SK-N-SH (cell line): ENCODE measurements around the gene THADA. TPM values are rescaled to one million over a fixed set of nuclear protein-coding genes. Genes with fewer than 3 reads are reported as not detected.
"Not testable (repeated sequence)": the region's sequence is repeated elsewhere in the genome, so short reads cannot be mapped to it uniquely, and the experiment has no call there.

Source experiments
- CTCF ChIA-PET: fragments of 300-600, 350-600 bp; formaldehyde crosslinking; extraction: SDS; loops from one replicate; lab custom pipeline; 2021; lab: Yijun Ruan, JAX
- POLR2A ChIA-PET: fragments of 350-600 bp; sonication (Branson Sonifier 250); formaldehyde crosslinking; extraction: SDS; loops from one replicate; lab custom pipeline; 2020; ENCODE audit warnings: antibody characterized with exemption, inconsistent platforms; lab: Yijun Ruan, JAX
- DNase-seq: peaks from one replicate; pipeline ENCODE4 v3.0.0; 2012
- H2AFZ ChIP-seq: fragments of 200-600 bp; sonication (generic); 2 replicates; pipeline ENCODE4 v1.8.1; 2016; ENCODE audit warnings: antibody characterized with exemption, mild to moderate bottlenecking, low read depth
- H3F3A ChIP-seq: fragments of 200-600 bp; sonication (generic); replicated peaks from 2 replicates; pipeline ENCODE3; 2016; ENCODE audit warnings: antibody characterized with exemption, mild to moderate bottlenecking; ENCODE audit not compliant: insufficient read depth
- H3K27ac ChIP-seq, 2 experiments: fragments of 200-500 bp in 1 of 2; fragments of 200-600 bp in 1 of 2; sonication (Bioruptor generic) in 1 of 2; sonication (generic), shearing (Covaris generic) in 1 of 2; 2 replicates each; pipeline versions ENCODE4 v1.5.1 to v1.6.1; 2014 to 2016; ENCODE audit warnings: low read depth in 2 of 2, inconsistent platforms in 1 of 2, low read length in 1 of 2, mild to moderate bottlenecking in 1 of 2, mixed read lengths in 1 of 2
- H3K27me3 ChIP-seq: fragments of 200-600 bp; sonication (generic), shearing (Covaris generic); 2 replicates; pipeline ENCODE4 v1.6.1; 2016; ENCODE audit warnings: mixed run types; ENCODE audit not compliant: insufficient read depth
- H3K36me3 ChIP-seq, 2 experiments: fragments of 200-500 bp in 1 of 2; fragments of 200-600 bp in 1 of 2; sonication (Bioruptor generic) in 1 of 2; sonication (generic) in 1 of 2; replicated peaks in 1 of 2; 2 replicates each; pipeline versions ENCODE3 to v1.5.1; 2014 to 2016; ENCODE audit warnings: low read length in 1 of 2, mild to moderate bottlenecking in 1 of 2; ENCODE audit not compliant: insufficient read depth in 2 of 2, control insufficient read depth in 1 of 2
- H3K4me1 ChIP-seq, 2 experiments: fragments of 200-500 bp in 1 of 2; fragments of 200-600 bp in 1 of 2; sonication (Bioruptor generic) in 1 of 2; sonication (generic), shearing (Covaris generic) in 1 of 2; 2 replicates each; pipeline versions ENCODE4 v1.5.1 to v1.6.1; 2014 to 2016; ENCODE audit warnings: low read depth in 1 of 2, low read length in 1 of 2, mixed run types in 1 of 2; ENCODE audit not compliant: insufficient read depth in 2 of 2, control insufficient read depth in 1 of 2
- H3K4me2 ChIP-seq: fragments of 200-600 bp; sonication (generic), shearing (Covaris generic); 2 replicates; pipeline ENCODE4 v1.6.1; 2017; ENCODE audit warnings: mixed run types
- H3K4me3 ChIP-seq, 2 experiments: fragments of 200-500 bp in 1 of 2; fragments of 200-600 bp in 1 of 2; sonication (Bioruptor generic) in 1 of 2; sonication (generic), shearing (Covaris generic) in 1 of 2; 2 replicates each; pipeline versions ENCODE4 v1.5.1 to v1.8.1; 2014 to 2016; ENCODE audit warnings: low read depth in 2 of 2, inconsistent platforms in 1 of 2, low read length in 1 of 2, mild to moderate bottlenecking in 1 of 2, mixed read lengths in 1 of 2, moderate library complexity in 1 of 2
- H3K79me2 ChIP-seq: fragments of 200-600 bp; sonication (generic); 2 replicates; pipeline ENCODE4 v1.8.1; 2017; ENCODE audit warnings: mild to moderate bottlenecking; ENCODE audit not compliant: insufficient read depth
- H3K9ac ChIP-seq: fragments of 200-600 bp; sonication (generic); 2 replicates; pipeline ENCODE4 v1.6.1; 2017; ENCODE audit warnings: mixed run types
- H3K9me2 ChIP-seq: fragments of 200-600 bp; sonication (generic); 2 replicates; pipeline ENCODE4 v1.6.1; 2017; ENCODE audit warnings: mixed run types
- H3K9me3 ChIP-seq: fragments of 200-600 bp; sonication (generic); 2 replicates; pipeline ENCODE4 v1.6.1; 2017; ENCODE audit warnings: mixed run types, mild to moderate bottlenecking, moderate library complexity
- H4K20me1 ChIP-seq: fragments of 200-600 bp; sonication (generic); 2 replicates; pipeline ENCODE4 v1.6.1; 2017; ENCODE audit warnings: mild to moderate bottlenecking, mixed run types; ENCODE audit not compliant: insufficient read depth
- CHD2 ChIP-seq: fragments of 150-350 bp; IDR thresholded peaks from 2 replicates; pipeline ENCODE4 v1.6.1; 2018; ENCODE audit warnings: low read length; ENCODE audit not compliant: partially characterized antibody
- ELF1 ChIP-seq: IDR thresholded peaks from 2 replicates; pipeline ENCODE4 v1.4.0; 2012
- EP300 ChIP-seq, 2 experiments: IDR thresholded peaks; 2 replicates each; pipeline versions ENCODE4 v1.4.0 to v1.6.1; 2012; ENCODE audit warnings: borderline replicate concordance in 1 of 2, low read depth in 1 of 2, low read length in 1 of 2
- GABPA ChIP-seq: IDR thresholded peaks from 2 replicates; pipeline ENCODE4 v1.4.0; 2012; ENCODE audit warnings: low read depth, mild to moderate bottlenecking
- JUND ChIP-seq: IDR thresholded peaks from 2 replicates; pipeline ENCODE4 v1.4.0; 2012
- NRF1 ChIP-seq: IDR thresholded peaks from 2 replicates; pipeline ENCODE4 v1.6.1; 2012; ENCODE audit warnings: low read depth, mild to moderate bottlenecking, low read length
- POLR2AphosphoS5 ChIP-seq: IDR thresholded peaks from 2 replicates; pipeline ENCODE4 v1.6.1; 2012; ENCODE audit warnings: low read depth, low read length
- RCOR1 ChIP-seq: fragments of 150-350 bp; IDR thresholded peaks from 2 replicates; pipeline ENCODE4 v1.6.1; 2017; ENCODE audit warnings: antibody characterized with exemption, low read length
- RFX5 ChIP-seq: IDR thresholded peaks from 2 replicates; pipeline ENCODE4 v1.6.1; 2012; ENCODE audit warnings: mild to moderate bottlenecking, improper control_type of control experiment, low read length
- RXRA ChIP-seq: IDR thresholded peaks from 2 replicates; pipeline ENCODE4 v1.4.0; 2012; ENCODE audit warnings: low read depth, mild to moderate bottlenecking, borderline replicate concordance
- SMC3 ChIP-seq: IDR thresholded peaks from 2 replicates; pipeline ENCODE4 v1.6.1; 2012; ENCODE audit warnings: low read depth, low read length, improper control_type of control experiment
- YY1 ChIP-seq: IDR thresholded peaks from 2 replicates; pipeline ENCODE4 v1.4.0; 2012; ENCODE audit warnings: low read depth, mild to moderate bottlenecking
- WGBS: methylation state at CpG from one replicate; pipeline ENCODE4 v1.1.6; 2017; ENCODE audit warnings: low lambda C conversion rate; 5-methylcytosine and 5-hydroxymethylcytosine counted together
- polyA plus RNA-seq, 3 experiments: library from polyadenylated mRNA; depleted of rRNA; stranded (reverse); fragments of >200 nt; gene quantifications; 2 replicates each; pipeline ENCODE4 v1.2.3, GENCODE V29; 2012
- TF ChIP-seq, protein P1 (sequence below): fragments of 200-600 bp; sonication (generic); IDR thresholded peaks from 2 replicates; pipeline ENCODE4 v1.6.1; 2017; ENCODE audit warnings: antibody characterized with exemption, mild to moderate bottlenecking, moderate library complexity
- TF ChIP-seq, protein P2 (sequence below): IDR thresholded peaks from 2 replicates; pipeline ENCODE4 v1.6.1; 2012; ENCODE audit warnings: mild to moderate bottlenecking, low read depth, low read length, moderate library complexity
- TF ChIP-seq, protein P3 (sequence below): fragments of 150-350 bp; IDR thresholded peaks from 2 replicates; pipeline ENCODE4 v1.6.1; 2017; ENCODE audit warnings: antibody characterized with exemption, low read length, low read depth, borderline replicate concordance

THADA gene
- polyA plus RNA-seq, 1 of the 3 experiments (the other 2 are of a cell fraction), result 25.6 TPM

DNA sequence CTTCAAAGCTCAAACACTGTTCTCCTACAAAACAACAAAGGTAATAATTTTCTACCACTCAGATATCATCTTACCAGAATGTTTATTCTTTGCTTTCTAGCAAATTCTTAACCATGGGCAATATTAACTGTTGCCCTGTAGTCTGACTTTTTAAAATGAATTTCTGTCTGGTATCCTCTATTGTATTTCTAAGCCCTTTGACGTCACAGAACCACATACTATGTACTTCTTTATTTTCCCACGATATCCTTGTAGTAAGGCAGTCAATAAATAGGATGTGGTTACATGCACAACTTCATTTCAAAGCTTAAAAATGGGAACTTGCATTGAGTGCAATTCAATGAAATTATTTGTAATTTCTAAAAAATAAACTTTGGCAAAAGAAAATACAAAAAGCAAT is 58.7 kb downstream of the THADA start (continued):
- TF ChIP-seq NRF1, result no peak
- TF ChIP-seq, protein P1, sequence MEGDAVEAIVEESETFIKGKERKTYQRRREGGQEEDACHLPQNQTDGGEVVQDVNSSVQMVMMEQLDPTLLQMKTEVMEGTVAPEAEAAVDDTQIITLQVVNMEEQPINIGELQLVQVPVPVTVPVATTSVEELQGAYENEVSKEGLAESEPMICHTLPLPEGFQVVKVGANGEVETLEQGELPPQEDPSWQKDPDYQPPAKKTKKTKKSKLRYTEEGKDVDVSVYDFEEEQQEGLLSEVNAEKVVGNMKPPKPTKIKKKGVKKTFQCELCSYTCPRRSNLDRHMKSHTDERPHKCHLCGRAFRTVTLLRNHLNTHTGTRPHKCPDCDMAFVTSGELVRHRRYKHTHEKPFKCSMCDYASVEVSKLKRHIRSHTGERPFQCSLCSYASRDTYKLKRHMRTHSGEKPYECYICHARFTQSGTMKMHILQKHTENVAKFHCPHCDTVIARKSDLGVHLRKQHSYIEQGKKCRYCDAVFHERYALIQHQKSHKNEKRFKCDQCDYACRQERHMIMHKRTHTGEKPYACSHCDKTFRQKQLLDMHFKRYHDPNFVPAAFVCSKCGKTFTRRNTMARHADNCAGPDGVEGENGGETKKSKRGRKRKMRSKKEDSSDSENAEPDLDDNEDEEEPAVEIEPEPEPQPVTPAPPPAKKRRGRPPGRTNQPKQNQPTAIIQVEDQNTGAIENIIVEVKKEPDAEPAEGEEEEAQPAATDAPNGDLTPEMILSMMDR, result no peak
- TF ChIP-seq, protein P2, sequence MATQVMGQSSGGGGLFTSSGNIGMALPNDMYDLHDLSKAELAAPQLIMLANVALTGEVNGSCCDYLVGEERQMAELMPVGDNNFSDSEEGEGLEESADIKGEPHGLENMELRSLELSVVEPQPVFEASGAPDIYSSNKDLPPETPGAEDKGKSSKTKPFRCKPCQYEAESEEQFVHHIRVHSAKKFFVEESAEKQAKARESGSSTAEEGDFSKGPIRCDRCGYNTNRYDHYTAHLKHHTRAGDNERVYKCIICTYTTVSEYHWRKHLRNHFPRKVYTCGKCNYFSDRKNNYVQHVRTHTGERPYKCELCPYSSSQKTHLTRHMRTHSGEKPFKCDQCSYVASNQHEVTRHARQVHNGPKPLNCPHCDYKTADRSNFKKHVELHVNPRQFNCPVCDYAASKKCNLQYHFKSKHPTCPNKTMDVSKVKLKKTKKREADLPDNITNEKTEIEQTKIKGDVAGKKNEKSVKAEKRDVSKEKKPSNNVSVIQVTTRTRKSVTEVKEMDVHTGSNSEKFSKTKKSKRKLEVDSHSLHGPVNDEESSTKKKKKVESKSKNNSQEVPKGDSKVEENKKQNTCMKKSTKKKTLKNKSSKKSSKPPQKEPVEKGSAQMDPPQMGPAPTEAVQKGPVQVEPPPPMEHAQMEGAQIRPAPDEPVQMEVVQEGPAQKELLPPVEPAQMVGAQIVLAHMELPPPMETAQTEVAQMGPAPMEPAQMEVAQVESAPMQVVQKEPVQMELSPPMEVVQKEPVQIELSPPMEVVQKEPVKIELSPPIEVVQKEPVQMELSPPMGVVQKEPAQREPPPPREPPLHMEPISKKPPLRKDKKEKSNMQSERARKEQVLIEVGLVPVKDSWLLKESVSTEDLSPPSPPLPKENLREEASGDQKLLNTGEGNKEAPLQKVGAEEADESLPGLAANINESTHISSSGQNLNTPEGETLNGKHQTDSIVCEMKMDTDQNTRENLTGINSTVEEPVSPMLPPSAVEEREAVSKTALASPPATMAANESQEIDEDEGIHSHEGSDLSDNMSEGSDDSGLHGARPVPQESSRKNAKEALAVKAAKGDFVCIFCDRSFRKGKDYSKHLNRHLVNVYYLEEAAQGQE, result no peak
- no peak for TF ChIP-seq SMC3
- TF ChIP-seq JUND, result no peak
- TF ChIP-seq ELF1, result no peak
- no peak for TF ChIP-seq POLR2AphosphoS5
- no peak for TF ChIP-seq CHD2

DNA sequence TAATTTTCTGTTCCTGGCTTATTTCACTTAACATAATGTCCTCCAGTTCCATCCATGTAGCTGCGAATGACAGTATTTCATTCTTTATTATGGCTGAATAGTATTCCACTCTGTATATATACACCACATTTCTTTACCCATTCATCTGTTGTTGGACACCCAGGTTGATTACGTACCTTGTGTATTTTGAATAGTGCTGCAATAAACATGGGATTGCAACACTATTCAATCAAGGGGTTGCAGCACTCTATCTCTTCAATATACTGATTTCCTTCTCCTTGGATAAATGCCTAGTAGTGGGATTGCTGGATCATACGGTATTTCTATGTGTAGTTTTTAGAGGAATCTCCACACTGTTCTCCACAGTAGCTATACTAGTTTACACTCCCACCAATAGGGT is 61.3 kb downstream of the THADA start:
- no peaks in the 10 kb centered on the region for H3K79me2 ChIP-seq
- no peak overlapping the region for H3K4me3 ChIP-seq
- CTCF ChIA-PET, result interaction anchor here (0.9 to 3.5 kb wide), 5 partner anchors 8 to 706 kb away, joined by 3 to 13 read pairs (median 4); no protein-coding TSS in a partner anchor
- no peak overlapping the region for H3K9ac ChIP-seq
- DNase-seq, result no peak
- H3K4me1 ChIP-seq, result no peaks in the 10 kb centered on the region; a peak in 1 of 4 replicates
- no peak overlapping the region for H3K27ac ChIP-seq
- H3K9me3 ChIP-seq, result no peaks in the 10 kb centered on the region
- H3K27me3 ChIP-seq, result no peaks in the 10 kb centered on the region
- POLR2A ChIA-PET, result no interaction called here
- H3K36me3 ChIP-seq, result peaks cover 14 to 21% of the 10 kb centered on the region in 2 experiments
- H2AFZ ChIP-seq, result no peak overlapping the region
- no peak overlapping the region for H3K4me2 ChIP-seq
- TF ChIP-seq RCOR1, result no peak
- TF ChIP-seq, protein P3, sequence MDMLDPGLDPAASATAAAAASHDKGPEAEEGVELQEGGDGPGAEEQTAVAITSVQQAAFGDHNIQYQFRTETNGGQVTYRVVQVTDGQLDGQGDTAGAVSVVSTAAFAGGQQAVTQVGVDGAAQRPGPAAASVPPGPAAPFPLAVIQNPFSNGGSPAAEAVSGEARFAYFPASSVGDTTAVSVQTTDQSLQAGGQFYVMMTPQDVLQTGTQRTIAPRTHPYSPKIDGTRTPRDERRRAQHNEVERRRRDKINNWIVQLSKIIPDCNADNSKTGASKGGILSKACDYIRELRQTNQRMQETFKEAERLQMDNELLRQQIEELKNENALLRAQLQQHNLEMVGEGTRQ, result no peak
- no peak for TF ChIP-seq SMC3
- no peak for TF ChIP-seq GABPA
- TF ChIP-seq CHD2, result no peak
- no peak for TF ChIP-seq YY1
- no peak for TF ChIP-seq RXRA
- no peak for TF ChIP-seq EP300 (IDR thresholded peaks at IDR 0.05; ENCODE audit: borderline replicate concordance in 1 of 2, low read depth in 1 of 2, low read length in 1 of 2)
- no peak for TF ChIP-seq RFX5
- no peaks in the 10 kb centered on the region for H4K20me1 ChIP-seq
- H3K9me2 ChIP-seq, result no peaks in the 10 kb centered on the region
- H3F3A ChIP-seq, result no peaks in the 10 kb centered on the region
- 94% methylated on average over 3 of the region's 3 CpGs for WGBS

DNA sequence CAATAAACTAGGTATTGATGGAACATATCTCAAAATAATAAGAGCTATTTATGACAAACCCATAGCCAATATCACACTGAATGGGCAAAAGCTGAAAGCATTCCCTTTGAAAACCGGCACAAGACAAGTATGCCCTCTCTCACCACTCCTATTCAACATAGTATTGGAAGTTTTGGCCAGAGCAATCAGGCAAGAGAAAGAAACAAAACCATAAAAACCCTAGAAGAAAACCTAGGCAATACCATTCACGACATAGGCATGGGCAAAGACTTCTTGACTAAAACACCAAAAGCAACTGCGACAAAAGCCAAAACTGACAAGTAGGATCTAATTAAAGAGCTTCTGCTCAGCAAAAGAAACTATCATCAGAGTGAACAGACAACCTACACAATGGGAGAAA is 63.3 kb downstream of the THADA start:
- not testable (repeated sequence) for H3K4me3 ChIP-seq, DNase-seq, H3K27me3 ChIP-seq, H3K79me2 ChIP-seq, H3K9me2 ChIP-seq, H3F3A ChIP-seq, H3K9me3 ChIP-seq, H3K4me2 ChIP-seq, H2AFZ ChIP-seq, H3K4me1 ChIP-seq, H4K20me1 ChIP-seq, H3K9ac ChIP-seq, H3K27ac ChIP-seq
- peaks cover 10 to 14% of the 10 kb centered on the region in 2 experiments for H3K36me3 ChIP-seq
- POLR2A ChIA-PET, result interaction anchor here (0.6 kb wide), 1 partner anchor 286 kb away, joined by 5 read pairs; no protein-coding TSS in a partner anchor
- CTCF ChIA-PET, result interaction anchor here (1.2 to 3.5 kb wide), 2 partner anchors 9 to 704 kb away, joined by 5 to 13 read pairs; no protein-coding TSS in a partner anchor
- WGBS, result 100% methylated on average over 3 of the region's 3 CpGs
